ENCODE results near the gene SLC25A13. TPM values are rescaled to one million over a fixed set of nuclear protein-coding genes. Genes with fewer than 3 reads are reported as not detected.

SLC25A13 gene
- total and polyA plus RNA-seq, 3 donors from 2014 or later, result 13.2 to 49.1 (median 35.4) TPM

DNA sequence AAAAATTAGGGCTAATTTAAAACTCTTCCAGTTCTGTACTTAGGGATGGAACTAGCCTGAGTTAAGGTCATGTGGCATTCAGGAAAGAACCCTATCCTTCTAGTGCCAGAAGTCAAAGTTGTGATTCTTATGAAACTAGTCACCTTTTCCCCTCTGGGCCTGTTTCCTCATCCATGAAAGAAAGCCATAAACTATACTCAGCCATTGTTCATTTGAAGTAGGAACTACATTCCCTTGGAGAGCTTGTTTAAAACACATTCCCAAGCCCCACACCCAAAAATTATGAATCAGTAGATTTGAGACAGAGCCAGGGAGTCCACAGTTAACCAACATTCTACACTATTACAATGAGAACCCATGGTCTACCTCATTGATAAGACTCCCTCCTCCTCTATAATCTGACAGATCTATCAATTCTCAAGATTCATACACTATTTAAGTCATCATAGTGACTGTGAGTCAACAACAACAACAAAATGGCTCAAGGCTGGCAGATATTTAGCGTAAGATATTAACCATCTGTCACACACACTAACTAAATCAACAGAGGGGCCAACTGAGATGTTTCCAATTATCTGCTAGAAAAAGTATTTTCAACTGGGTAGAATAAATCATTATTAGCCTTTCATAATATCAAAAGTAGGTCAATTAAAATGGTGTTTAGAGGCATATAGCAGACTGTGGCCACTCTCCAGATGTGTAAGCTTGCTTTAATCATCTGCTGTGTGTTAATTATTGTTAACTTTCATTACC is 102.3 kb downstream of the SLC25A13 start:
- TF ChIP-seq, protein P1, sequence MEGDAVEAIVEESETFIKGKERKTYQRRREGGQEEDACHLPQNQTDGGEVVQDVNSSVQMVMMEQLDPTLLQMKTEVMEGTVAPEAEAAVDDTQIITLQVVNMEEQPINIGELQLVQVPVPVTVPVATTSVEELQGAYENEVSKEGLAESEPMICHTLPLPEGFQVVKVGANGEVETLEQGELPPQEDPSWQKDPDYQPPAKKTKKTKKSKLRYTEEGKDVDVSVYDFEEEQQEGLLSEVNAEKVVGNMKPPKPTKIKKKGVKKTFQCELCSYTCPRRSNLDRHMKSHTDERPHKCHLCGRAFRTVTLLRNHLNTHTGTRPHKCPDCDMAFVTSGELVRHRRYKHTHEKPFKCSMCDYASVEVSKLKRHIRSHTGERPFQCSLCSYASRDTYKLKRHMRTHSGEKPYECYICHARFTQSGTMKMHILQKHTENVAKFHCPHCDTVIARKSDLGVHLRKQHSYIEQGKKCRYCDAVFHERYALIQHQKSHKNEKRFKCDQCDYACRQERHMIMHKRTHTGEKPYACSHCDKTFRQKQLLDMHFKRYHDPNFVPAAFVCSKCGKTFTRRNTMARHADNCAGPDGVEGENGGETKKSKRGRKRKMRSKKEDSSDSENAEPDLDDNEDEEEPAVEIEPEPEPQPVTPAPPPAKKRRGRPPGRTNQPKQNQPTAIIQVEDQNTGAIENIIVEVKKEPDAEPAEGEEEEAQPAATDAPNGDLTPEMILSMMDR (IDR thresholded peaks at IDR 0.05), result no peak
- TF ChIP-seq POLR2A (IDR thresholded peaks at IDR 0.05), result no peak
- no peaks in the 10 kb centered on the region for H3K9me3 ChIP-seq
- H3K27me3 ChIP-seq, result no peaks in the 10 kb centered on the region
- H3K4me3 ChIP-seq, result no peak overlapping the region
- no peaks in the 10 kb centered on the region for H3K36me3 ChIP-seq (ENCODE audit: low read depth, missing control alignments)
- WGBS, 2 donors, result 95 to 100% methylated on average over 1 of the region's 1 CpG
- H3K4me1 ChIP-seq, result no peaks in the 10 kb centered on the region
- no peak for DNase-seq
- intact Hi-C loops (cut with DNase I; ENCODE audit: low total_unique reads), result no loop called here
- H3K27ac ChIP-seq, result no peak overlapping the region

DNA sequence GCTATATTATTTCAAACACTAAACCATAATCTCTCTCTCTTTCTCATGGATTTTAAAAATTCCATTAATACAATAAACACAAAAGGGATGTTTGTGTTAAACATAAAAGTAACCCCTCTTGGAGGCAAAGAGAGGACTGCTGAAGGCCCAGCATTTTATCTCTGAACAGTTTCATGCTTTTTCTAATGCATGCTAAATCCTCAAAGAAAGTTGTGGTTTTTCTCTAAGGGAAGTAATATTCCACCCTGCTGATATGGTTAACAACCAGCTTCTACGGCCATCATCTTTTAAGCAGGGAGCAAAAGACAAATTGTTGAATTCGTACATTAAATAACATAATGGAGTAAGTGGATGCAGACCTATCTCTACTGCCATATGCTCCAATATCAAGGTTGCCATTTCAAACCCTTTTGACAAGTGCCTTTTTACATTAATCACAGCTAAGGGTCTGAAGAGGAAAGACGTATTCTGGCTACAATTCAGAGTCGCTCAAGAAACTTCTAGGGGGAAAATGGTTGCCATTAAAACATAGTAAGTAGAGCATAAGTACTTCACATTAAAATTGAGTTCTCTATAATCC is 103.1 kb downstream of the SLC25A13 start:
- no peak for DNase-seq
- TF ChIP-seq, protein P1 (IDR thresholded peaks at IDR 0.05), result no peak
- TF ChIP-seq POLR2A (IDR thresholded peaks at IDR 0.05), result no peak
- Histone ChIP-seq H3K4me3 (no peak overlapping the region), H3K4me1 (no peaks in the 10 kb centered on the region), H3K27me3 (no peaks in the 10 kb centered on the region), H3K9me3 (no peaks in the 10 kb centered on the region), H3K27ac (no peak overlapping the region), H3K36me3 (ENCODE audit: low read depth, missing control alignments) (no peaks in the 10 kb centered on the region)
- intact Hi-C loops (cut with DNase I; ENCODE audit: low total_unique reads), result no loop called here
- 64 to 73% methylated on average over 4 of the region's 4 CpGs for WGBS, 2 donors

DNA sequence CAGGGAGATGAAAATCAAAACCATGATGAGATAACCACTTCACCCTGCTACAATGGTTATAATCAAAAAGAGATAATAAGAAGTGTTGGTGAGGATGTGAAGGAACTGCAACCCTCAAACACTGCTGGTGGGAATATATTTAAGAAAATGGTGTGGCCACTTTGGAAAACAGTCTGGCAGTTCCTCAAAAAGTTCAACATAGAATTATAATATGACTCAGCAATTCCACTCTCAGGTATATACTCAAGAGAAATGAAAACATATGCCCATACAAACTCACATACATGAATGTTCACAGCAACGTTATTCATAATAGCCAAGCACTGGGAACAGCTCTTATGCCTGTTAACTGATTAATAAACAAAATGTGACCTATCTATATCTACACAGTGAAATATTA is 104.8 kb downstream of the SLC25A13 start:
- no peaks in the 10 kb centered on the region for H3K9me3 ChIP-seq
- WGBS, 2 donors, result 87 to 91% methylated on average over 1 of the region's 1 CpG
- intact Hi-C loops (cut with DNase I; ENCODE audit: low total_unique reads), result no loop called here
- H3K27me3 ChIP-seq, result no peaks in the 10 kb centered on the region
- no peak overlapping the region for H3K27ac ChIP-seq
- H3K4me3 ChIP-seq, result no peak overlapping the region
- no peaks in the 10 kb centered on the region for H3K4me1 ChIP-seq
- TF ChIP-seq POLR2A (IDR thresholded peaks at IDR 0.05), result no peak
- TF ChIP-seq, protein P1 (IDR thresholded peaks at IDR 0.05), result no peak
- no peak for DNase-seq
- no peaks in the 10 kb centered on the region for H3K36me3 ChIP-seq (ENCODE audit: low read depth, missing control alignments)

GRCh38 chr7:96216373-96216772 is 105.5 kb downstream of the SLC25A13 start:
- TF ChIP-seq, protein P1 (IDR thresholded peaks at IDR 0.05), result no peak
- H3K36me3 ChIP-seq (ENCODE audit: low read depth, missing control alignments), result no peaks in the 10 kb centered on the region
- no peaks in the 10 kb centered on the region for H3K4me1 ChIP-seq
- H3K9me3 ChIP-seq, result no peaks in the 10 kb centered on the region
- no peak overlapping the region for H3K4me3 ChIP-seq
- WGBS, 2 donors, result 94 to 96% methylated on average over 7 of the region's 7 CpGs
- intact Hi-C loops (cut with DNase I; ENCODE audit: low total_unique reads), result no loop called here
- H3K27ac ChIP-seq, result no peak overlapping the region
- DNase-seq, result no peak
- H3K27me3 ChIP-seq, result no peaks in the 10 kb centered on the region

DNA sequence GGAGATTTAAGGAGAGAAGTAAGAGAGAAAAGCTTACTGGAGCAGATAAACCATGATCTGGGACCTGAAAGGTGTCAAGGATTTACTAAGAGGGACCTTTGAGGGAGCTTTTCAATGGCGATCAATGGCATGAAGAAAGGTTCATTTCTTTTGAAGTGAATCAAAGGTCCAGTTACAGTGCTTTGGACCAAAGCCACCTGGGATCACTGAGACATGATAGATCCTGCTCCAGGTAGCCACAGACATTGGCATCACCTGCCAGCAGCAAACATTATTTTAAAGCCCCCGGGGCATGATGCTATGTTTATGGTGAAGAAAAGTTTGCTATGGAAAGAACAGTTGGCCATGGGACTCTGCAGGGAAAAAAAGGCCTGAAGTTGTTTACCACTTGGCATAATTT is 109.4 kb downstream of the SLC25A13 start:
- no peak for DNase-seq
- intact Hi-C loops (cut with DNase I; ENCODE audit: low total_unique reads), result no loop called here
- H3K4me3 ChIP-seq, result no peak overlapping the region
- no peaks in the 10 kb centered on the region for H3K36me3 ChIP-seq (ENCODE audit: low read depth, missing control alignments)
- TF ChIP-seq, protein P1 (IDR thresholded peaks at IDR 0.05), result no peak
- TF ChIP-seq POLR2A (IDR thresholded peaks at IDR 0.05), result no peak
- H3K27me3 ChIP-seq, result no peaks in the 10 kb centered on the region
- WGBS, 2 donors, result 89 to 91% methylated on average over 2 of the region's 2 CpGs
- H3K4me1 ChIP-seq, result peaks cover 7% of the 10 kb centered on the region
- no peaks in the 10 kb centered on the region for H3K9me3 ChIP-seq
- H3K27ac ChIP-seq, result no peak overlapping the region

Data from testis (tissue), 3 donors.